Mesenchymal stem cell (in vitro differentiated cells and primary cell): Measurements from ENCODE around the gene EEA1.

Experiments
- DNase-seq: peaks from one replicate; pipeline ENCODE4 v3.0.0-alpha.2; 2013
- H2AFZ ChIP-seq: one replicate; pipeline ENCODE4 v1.6.1; 2013; ENCODE audit warnings: low read depth, mild to moderate bottlenecking, control low read depth, inconsistent platforms, low read length, moderate library complexity
- H2AK5ac ChIP-seq: 2 replicates; pipeline ENCODE4 v1.6.1; 2013; ENCODE audit warnings: low read length, moderate library complexity, mild to moderate bottlenecking, inconsistent platforms; ENCODE audit not compliant: severe bottlenecking
- H2BK120ac ChIP-seq: one replicate; pipeline ENCODE4 v1.6.1; 2013; ENCODE audit warnings: low read depth, mild to moderate bottlenecking, inconsistent platforms, low read length, moderate library complexity
- H2BK12ac ChIP-seq, 2 experiments: one replicate each; pipeline ENCODE4 v1.6.1; 2013; ENCODE audit warnings: inconsistent platforms in 2 of 2, low read length in 2 of 2, mild to moderate bottlenecking in 2 of 2, moderate library complexity in 2 of 2, control low read depth in 1 of 2
- H2BK15ac ChIP-seq: one replicate; pipeline ENCODE4 v1.6.1; 2013; ENCODE audit warnings: mild to moderate bottlenecking, low read depth, inconsistent platforms; ENCODE audit not compliant: poor library complexity, severe bottlenecking
- H2BK5ac ChIP-seq: 2 replicates; pipeline ENCODE4 v1.6.1; 2013; ENCODE audit warnings: low read depth, mild to moderate bottlenecking, low read length, control low read depth, inconsistent platforms; ENCODE audit not compliant: poor library complexity, severe bottlenecking
- H3K14ac ChIP-seq, 2 experiments: one replicate each; pipeline ENCODE4 v1.6.1; 2013; ENCODE audit warnings: inconsistent platforms in 2 of 2, low read length in 2 of 2, control low read depth in 1 of 2, mild to moderate bottlenecking in 1 of 2, moderate library complexity in 1 of 2
- H3K18ac ChIP-seq, 2 experiments: one replicate each; pipeline ENCODE4 v1.6.1; 2013; ENCODE audit warnings: inconsistent platforms in 2 of 2, low read length in 2 of 2, control low read depth in 1 of 2, low read depth in 1 of 2, mild to moderate bottlenecking in 1 of 2
- H3K23ac ChIP-seq, 2 experiments: one replicate each; pipeline ENCODE4 v1.6.1; 2013; ENCODE audit warnings: inconsistent platforms in 2 of 2, low read length in 2 of 2, mild to moderate bottlenecking in 2 of 2, moderate library complexity in 2 of 2, control low read depth in 1 of 2
- H3K27ac ChIP-seq: 2 replicates; pipeline ENCODE4 v1.5.1; 2013; ENCODE audit warnings: mild to moderate bottlenecking, moderate library complexity, low read length, control low read depth, inconsistent platforms; ENCODE audit not compliant: poor library complexity, severe bottlenecking
- H3K27me3 ChIP-seq, 2 experiments: 2 replicates each; pipeline versions ENCODE4 v1.6.1 to v1.7.0; 2013; ENCODE audit warnings: low read length in 2 of 2, mild to moderate bottlenecking in 2 of 2, moderate library complexity in 2 of 2, control low read depth in 1 of 2, inconsistent platforms in 1 of 2; ENCODE audit not compliant: control insufficient read depth in 1 of 2, insufficient read depth in 1 of 2
- H3K36me3 ChIP-seq, 2 experiments: 2 replicates each; pipeline versions ENCODE4 v1.6.1 to v1.7.0; 2013; ENCODE audit warnings: low read length in 2 of 2, control low read depth in 1 of 2, inconsistent platforms in 1 of 2, low read depth in 1 of 2, mild to moderate bottlenecking in 1 of 2; ENCODE audit not compliant: insufficient read depth in 2 of 2, control insufficient read depth in 1 of 2
- H3K4ac ChIP-seq, 2 experiments: one replicate each; pipeline ENCODE4 v1.6.1; 2013; ENCODE audit warnings: inconsistent platforms in 2 of 2, low read length in 2 of 2, mild to moderate bottlenecking in 2 of 2, moderate library complexity in 2 of 2, control low read depth in 1 of 2, low read depth in 1 of 2
- H3K4me1 ChIP-seq: 2 replicates; pipeline ENCODE4 v1.6.1; 2013; ENCODE audit warnings: low read depth, low read length, control low read depth; ENCODE audit not compliant: control insufficient read depth, insufficient read depth
- H3K4me2 ChIP-seq: 2 replicates; pipeline ENCODE4 v1.6.1; 2013; ENCODE audit warnings: low read length, mild to moderate bottlenecking, inconsistent platforms; ENCODE audit not compliant: poor library complexity, severe bottlenecking
- H3K4me3 ChIP-seq, 2 experiments: 2 replicates each; pipeline versions ENCODE4 v1.5.1 to v1.7.0; 2013; ENCODE audit warnings: low read length in 2 of 2, mild to moderate bottlenecking in 2 of 2, control low read depth in 1 of 2, low read depth in 1 of 2; ENCODE audit not compliant: insufficient read depth in 1 of 2
- H3K79me1 ChIP-seq: replicated peaks from 2 replicates; pipeline ENCODE4 v1.6.1; 2013; ENCODE audit warnings: mild to moderate bottlenecking, control low read depth, low read length, inconsistent platforms; ENCODE audit not compliant: poor library complexity, severe bottlenecking
- H3K9ac ChIP-seq: 2 replicates; pipeline ENCODE4 v1.7.0; 2013; ENCODE audit warnings: mild to moderate bottlenecking, low read length, moderate library complexity
- H3K9me3 ChIP-seq: 2 replicates; pipeline ENCODE4 v1.7.0; 2013; ENCODE audit warnings: mild to moderate bottlenecking, low read length; ENCODE audit not compliant: control insufficient read depth
- H4K8ac ChIP-seq: one replicate; pipeline ENCODE4 v1.6.1; 2013; ENCODE audit warnings: inconsistent platforms, mild to moderate bottlenecking, low read length, moderate library complexity
- H4K91ac ChIP-seq: one replicate; pipeline ENCODE4 v1.6.1; 2013; ENCODE audit warnings: mild to moderate bottlenecking, low read length, inconsistent platforms
- WGBS: methylation state at CpG from one replicate; pipeline ENCODE4 v1.1.7; 2013; ENCODE audit warnings: mixed read lengths; 5-methylcytosine and 5-hydroxymethylcytosine counted together

Gene EEA1

GRCh38 chr12:92828565-92828964 is 100.5 kb downstream of the EEA1 start:
- Histone ChIP-seq H3K4me3 (no peak overlapping the region), H3K14ac (no peak overlapping the region), H3K18ac (no peak overlapping the region), H3K27ac (no peak overlapping the region), H3K4me1 (no peaks in the 10 kb centered on the region), H2AK5ac (no peak overlapping the region), H2BK15ac (no peak overlapping the region), H2AFZ (no peak overlapping the region), H3K9me3 (no peaks in the 10 kb centered on the region), H3K9ac (no peak overlapping the region), H4K91ac (no peak overlapping the region), H3K36me3 (peaks cover 7 to 82% of the 10 kb centered on the region in 2 experiments), H3K4ac (no peak overlapping the region), H4K8ac (no peak overlapping the region), H3K79me1 (peaks cover 3% of the 10 kb centered on the region), H3K23ac (no peak overlapping the region), H2BK12ac (no peak overlapping the region), H2BK5ac (no peak overlapping the region), H3K27me3 (no peaks in the 10 kb centered on the region), H3K4me2 (no peak overlapping the region), H2BK120ac (no peak overlapping the region)
- DNase-seq: no peak
- 97% methylated on average over 4 of the region's 4 CpGs for WGBS

- Histone ChIP-seq H3K9ac (no peak overlapping the region), H3K4me1 (no peaks in the 10 kb centered on the region), H3K79me1 (peaks cover 3% of the 10 kb centered on the region), H3K4me3 (no peak overlapping the region), H2BK12ac (no peak overlapping the region), H4K8ac (no peak overlapping the region), H3K4ac (no peak overlapping the region), H3K14ac (no peak overlapping the region), H4K91ac (no peak overlapping the region), H3K27me3 (no peaks in the 10 kb centered on the region), H3K18ac (no peak overlapping the region), H2AFZ (no peak overlapping the region), H3K9me3 (no peaks in the 10 kb centered on the region), H3K27ac (no peak overlapping the region), H2AK5ac (no peak overlapping the region), H3K4me2 (no peak overlapping the region), H2BK5ac (no peak overlapping the region), H3K23ac (no peak overlapping the region), H3K36me3 (peaks cover 7 to 82% of the 10 kb centered on the region in 2 experiments), H2BK15ac (no peak overlapping the region), H2BK120ac (no peak overlapping the region)
- peak; percentile 67 for DNase-seq
- 21% methylated on average over 1 of the region's 4 CpGs for WGBS
Measured at GRCh38 chr12:92827836-92828431, 101.2 kb downstream of the EEA1 start.

- no peak overlapping the region for H3K4ac ChIP-seq
- no peak overlapping the region for H3K23ac ChIP-seq
- H3K4me2 ChIP-seq: no peak overlapping the region
- no peak overlapping the region for H2BK12ac ChIP-seq
- H3K79me1 ChIP-seq: peaks cover 10% of the 10 kb centered on the region
- no peak overlapping the region for H2BK120ac ChIP-seq
- H3K27ac ChIP-seq: no peak overlapping the region
- no peaks in the 10 kb centered on the region for H3K27me3 ChIP-seq
- no peak overlapping the region for H4K91ac ChIP-seq
- no peak overlapping the region for H2BK5ac ChIP-seq
- no peak overlapping the region for H3K14ac ChIP-seq
- no peak overlapping the region for H2BK15ac ChIP-seq
- H3K4me3 ChIP-seq: no peak overlapping the region
- no peak overlapping the region for H4K8ac ChIP-seq
- peaks cover 4 to 91% of the 10 kb centered on the region in 2 experiments for H3K36me3 ChIP-seq
- H2AFZ ChIP-seq: no peak overlapping the region
- H3K9me3 ChIP-seq: no peaks in the 10 kb centered on the region
- no peak for DNase-seq
- no peaks in the 10 kb centered on the region for H3K4me1 ChIP-seq
- H3K9ac ChIP-seq: no peak overlapping the region
- 97% methylated on average over 3 of the region's 3 CpGs for WGBS
- no peak overlapping the region for H2AK5ac ChIP-seq
- H3K18ac ChIP-seq: no peak overlapping the region
Measured at GRCh38 chr12:92821142-92821541, 108.0 kb downstream of the EEA1 start.

- H2BK12ac ChIP-seq: no peak overlapping the region
- no peaks in the 10 kb centered on the region for H3K79me1 ChIP-seq
- no peak overlapping the region for H2AFZ ChIP-seq
- no peak overlapping the region for H3K4me3 ChIP-seq
- H3K4me2 ChIP-seq: no peak overlapping the region
- no peaks in the 10 kb centered on the region for H3K4me1 ChIP-seq
- no peak overlapping the region for H2BK15ac ChIP-seq
- no peak overlapping the region for H3K18ac ChIP-seq
- peaks cover 0 to 94% of the 10 kb centered on the region in 2 experiments for H3K36me3 ChIP-seq
- no peak overlapping the region for H3K9ac ChIP-seq
- no peak overlapping the region for H3K27ac ChIP-seq
- H3K23ac ChIP-seq: no peak overlapping the region
- H3K14ac ChIP-seq: no peak overlapping the region
- no peaks in the 10 kb centered on the region for H3K27me3 ChIP-seq
- no peaks in the 10 kb centered on the region for H3K9me3 ChIP-seq
- H4K91ac ChIP-seq: no peak overlapping the region
- no peak overlapping the region for H2BK120ac ChIP-seq
- no peak overlapping the region for H3K4ac ChIP-seq
- WGBS: 100% methylated on average over 1 of the region's 2 CpGs
- H4K8ac ChIP-seq: no peak overlapping the region
- no peak overlapping the region for H2BK5ac ChIP-seq
- H2AK5ac ChIP-seq: no peak overlapping the region
- DNase-seq: no peak
Measured at GRCh38 chr12:92814584-92814983, 114.5 kb downstream of the EEA1 start.
